ENCODE data around the gene MKNK2. TPM values are rescaled to one million over a fixed set of nuclear protein-coding genes. Genes with fewer than 3 reads are reported as not detected.

Gene MKNK2
- total RNA-seq, 1 donor from 2014 or later: 190 TPM

DNA sequence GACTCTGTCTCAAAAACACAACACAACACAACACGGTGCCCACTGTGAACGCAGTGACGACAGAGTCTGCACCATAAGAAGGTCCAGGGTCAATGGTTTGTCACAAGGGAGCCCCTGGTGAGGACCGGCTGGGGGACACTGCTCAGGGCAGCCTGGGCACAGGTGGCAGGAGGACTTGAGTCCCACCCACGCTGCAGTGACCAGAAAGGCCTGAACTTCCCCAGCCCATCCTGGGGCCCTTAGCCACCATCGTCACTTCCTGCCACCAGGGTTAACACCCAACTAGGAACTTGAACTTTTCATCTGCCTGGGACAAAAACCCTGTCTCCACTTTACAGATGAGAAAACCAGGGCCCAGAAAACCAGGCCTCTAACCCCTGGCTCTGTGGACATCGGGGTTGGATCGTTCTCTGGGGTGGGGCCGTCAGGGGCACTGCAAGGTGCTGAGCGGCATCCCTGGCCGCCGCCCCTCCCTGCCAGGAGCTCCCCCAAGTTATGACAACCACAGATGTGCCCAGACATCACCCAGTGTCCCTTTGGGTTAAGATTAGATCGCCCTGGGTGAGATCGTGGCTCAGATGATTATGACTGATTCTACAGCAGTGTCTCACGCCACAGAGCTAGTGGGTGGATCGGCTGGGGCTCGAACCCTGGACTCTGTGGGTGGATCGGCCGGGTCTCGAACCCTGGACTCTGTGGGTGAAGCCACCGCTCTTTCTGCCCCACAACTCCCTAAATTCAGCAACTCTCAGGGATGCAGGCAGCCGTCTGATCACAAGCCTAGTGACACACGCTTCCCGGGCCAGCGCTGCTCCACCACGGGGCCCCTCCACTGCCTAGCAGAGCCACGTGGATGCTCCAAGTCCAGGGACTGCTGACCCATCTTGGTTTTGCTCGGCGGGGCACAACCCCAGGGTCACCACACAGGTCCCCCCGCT lies 31.1 kb upstream of the MKNK2 start:
- intact Hi-C loops (cut with micrococcal nuclease): loop anchor here (2.0 to 5.0 kb wide), 3 partner anchors 13 to 65 kb away; partner anchors contain the start of genes BTBD2 and MKNK2

- intact Hi-C loops (cut with micrococcal nuclease): loop anchor here (5.0 kb wide), 1 partner anchor 63 kb away; the partner anchor contains the start of gene BTBD2
Observed at GRCh38 chr19:2080336-2080988, 29.4 kb upstream of the MKNK2 start.

DNA sequence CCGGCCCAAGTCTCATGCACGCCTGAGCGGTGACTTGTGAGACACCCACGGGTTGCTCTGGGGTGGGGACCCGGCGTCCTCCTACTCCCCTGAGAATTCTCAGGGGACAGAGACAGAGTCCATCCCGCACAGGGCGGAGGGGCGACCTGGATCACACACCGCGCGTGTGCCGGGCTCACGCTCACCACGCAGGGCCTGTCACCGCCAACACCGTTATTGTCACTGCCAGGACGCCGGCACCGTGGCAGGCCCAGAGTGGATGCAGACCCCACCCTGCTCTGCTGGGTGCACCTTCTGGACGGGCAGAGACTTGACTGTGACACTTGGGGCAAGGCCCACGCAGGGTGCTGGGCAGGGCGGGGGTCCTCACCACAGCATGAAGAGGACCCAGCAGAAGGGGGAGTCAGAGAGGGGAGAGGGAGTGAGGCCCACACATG lies 28.8 kb upstream of the MKNK2 start:
- intact Hi-C loops (cut with micrococcal nuclease): loop anchor here (5.0 kb wide), 1 partner anchor 63 kb away; the partner anchor contains the start of gene BTBD2

DNA sequence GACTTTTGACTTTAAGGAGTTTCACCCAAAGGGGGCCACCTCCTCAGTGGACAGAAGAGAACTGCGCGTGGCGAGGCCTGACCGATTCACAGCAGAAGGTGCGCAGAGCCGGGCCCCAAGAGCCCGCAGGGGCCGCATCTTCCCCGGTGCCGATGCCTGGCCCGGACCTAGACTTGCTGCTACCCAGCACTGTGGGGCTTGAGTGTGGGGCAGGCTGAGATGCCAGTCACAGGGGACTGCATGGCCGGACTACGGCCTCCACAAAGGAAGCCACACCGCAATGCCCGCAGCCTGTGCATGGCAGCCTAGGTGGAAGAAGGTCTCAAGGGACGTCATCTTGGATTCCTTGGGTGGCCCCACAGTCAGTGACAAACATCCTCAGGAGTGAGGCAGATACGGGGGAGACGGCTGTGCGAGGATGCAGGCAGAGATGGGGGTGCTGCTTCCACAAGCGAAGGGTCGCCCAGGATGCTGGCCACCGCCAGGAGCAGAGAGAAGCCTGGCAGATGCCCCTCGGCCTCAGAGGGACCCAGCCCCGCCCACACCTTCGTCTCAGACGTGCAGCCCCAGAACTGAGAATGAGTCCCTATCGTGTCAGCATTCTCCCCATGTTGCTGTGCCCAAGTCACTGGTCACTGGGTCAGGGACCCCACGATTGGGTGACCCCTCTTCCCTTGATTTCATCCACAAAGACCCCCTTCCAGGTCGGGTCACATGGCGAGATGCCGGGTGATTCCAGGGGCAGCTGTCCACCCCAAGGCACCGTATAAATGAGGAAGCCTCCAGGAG lies 28.2 kb upstream of the MKNK2 start:
- intact Hi-C loops (cut with micrococcal nuclease): no loop called here

GRCh38 chr19:2077833-2078619 lies 27.0 kb upstream of the MKNK2 start:
- intact Hi-C loops (cut with micrococcal nuclease): no loop called here

GRCh38 chr19:2077398-2077797 lies 26.4 kb upstream of the MKNK2 start:
- intact Hi-C loops (cut with micrococcal nuclease): no loop called here

DNA sequence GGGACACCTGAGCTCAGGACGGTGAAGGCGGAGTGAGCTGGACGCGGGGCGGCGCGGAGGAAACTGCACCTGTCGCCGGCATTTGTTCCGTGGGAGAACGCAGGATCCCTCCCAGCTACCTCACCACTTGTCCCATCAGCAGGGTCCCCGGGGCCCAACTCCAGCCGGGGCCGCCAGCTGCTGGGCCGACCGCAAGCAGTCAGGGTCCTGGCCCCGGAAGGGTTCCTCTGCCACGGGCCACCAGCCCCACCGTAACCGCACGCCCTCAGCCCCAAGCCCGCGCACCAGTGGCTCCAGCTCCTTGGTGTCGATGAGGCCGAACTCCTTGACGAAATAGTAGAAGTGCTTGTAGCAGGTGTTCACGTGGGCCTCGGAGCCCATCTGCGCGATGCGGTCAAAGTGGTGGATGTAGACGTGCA lies 25.5 kb upstream of the MKNK2 start:
- intact Hi-C loops (cut with micrococcal nuclease): no loop called here

GRCh38 chr19:2072757-2073551 lies 21.9 kb upstream of the MKNK2 start:
- intact Hi-C loops (cut with micrococcal nuclease): no loop called here

GRCh38 chr19:2070986-2071673 lies 20.1 kb upstream of the MKNK2 start:
- intact Hi-C loops (cut with micrococcal nuclease): no loop called here

GRCh38 chr19:2070436-2070827 lies 19.4 kb upstream of the MKNK2 start:
- intact Hi-C loops (cut with micrococcal nuclease): no loop called here

- intact Hi-C loops (cut with micrococcal nuclease): no loop called here
Observed at GRCh38 chr19:2064788-2065524, 13.9 kb upstream of the MKNK2 start.

GRCh38 chr19:2064395-2064787 lies 13.3 kb upstream of the MKNK2 start:
- intact Hi-C loops (cut with micrococcal nuclease): no loop called here

GRCh38 chr19:2063824-2064223 lies 12.8 kb upstream of the MKNK2 start:
- intact Hi-C loops (cut with micrococcal nuclease): no loop called here

GRCh38 chr19:2062770-2063169 lies 11.7 kb upstream of the MKNK2 start:
- intact Hi-C loops (cut with micrococcal nuclease): no loop called here

DNA sequence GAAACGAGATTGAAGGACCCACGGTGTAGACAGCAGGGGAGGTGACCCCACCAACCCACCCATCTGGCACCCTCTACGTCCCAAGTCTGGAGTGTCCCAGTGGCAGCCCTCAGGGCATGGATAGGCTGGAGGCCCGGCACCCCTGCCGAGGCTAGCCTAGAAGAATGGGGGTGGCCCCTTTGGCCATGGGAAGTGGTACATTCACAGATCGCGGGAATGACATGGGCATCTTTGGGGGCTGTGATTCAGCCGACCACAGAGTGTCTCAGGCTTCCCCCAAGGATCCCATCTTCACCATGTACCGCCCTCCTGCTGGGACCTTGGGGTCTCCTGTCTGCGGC lies 11.3 kb upstream of the MKNK2 start:
- intact Hi-C loops (cut with micrococcal nuclease): no loop called here

DNA sequence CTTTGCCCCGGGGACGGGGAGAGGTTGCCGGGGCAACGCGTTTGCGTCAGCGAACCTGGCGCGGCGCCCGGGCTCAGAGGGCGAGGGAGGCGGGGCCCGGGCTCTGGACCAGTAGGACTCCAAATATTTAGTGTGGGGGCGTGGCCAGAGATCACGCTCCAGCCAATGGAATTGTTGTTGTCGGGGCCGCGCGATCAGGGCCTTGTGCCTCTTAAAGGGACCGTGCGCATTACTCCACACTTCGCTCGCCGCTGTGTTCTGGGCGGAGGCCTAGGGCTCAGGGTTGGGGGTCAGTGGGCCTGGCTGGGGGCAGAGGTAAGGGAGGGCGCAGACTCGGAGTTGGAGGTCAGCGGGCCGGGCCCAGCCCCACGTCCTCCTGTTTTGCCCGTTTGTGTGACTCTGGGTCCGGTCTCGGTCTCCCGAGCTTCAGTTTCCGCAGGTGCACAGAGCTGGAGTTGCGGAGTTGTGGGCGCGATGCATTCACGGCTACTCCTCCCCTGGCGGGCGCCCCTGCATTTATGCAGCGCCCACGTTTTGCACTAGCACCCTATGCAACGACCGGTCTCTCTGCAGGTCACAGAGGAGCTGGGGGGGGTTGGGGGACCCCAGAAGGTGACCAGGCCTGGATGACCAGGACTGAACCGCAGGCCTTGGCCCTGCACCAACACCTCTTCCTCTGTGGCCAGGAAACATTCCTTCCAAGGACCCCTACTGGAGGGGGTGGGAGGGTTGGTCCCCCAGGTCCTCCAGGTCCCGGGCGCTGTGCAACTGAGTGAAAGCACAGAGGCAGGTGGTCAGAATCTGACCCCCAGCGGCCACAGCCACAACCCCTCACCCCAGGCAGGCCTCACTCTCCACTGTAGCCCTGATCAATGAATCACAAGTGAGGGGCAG lies 10.7 kb upstream of the MKNK2 start:
- intact Hi-C loops (cut with micrococcal nuclease): loop anchor here (1.0 to 2.0 kb wide), 2 partner anchors 10 to 35 kb away; partner anchors contain the start of genes IZUMO4, MKNK2 and MOB3A

DNA sequence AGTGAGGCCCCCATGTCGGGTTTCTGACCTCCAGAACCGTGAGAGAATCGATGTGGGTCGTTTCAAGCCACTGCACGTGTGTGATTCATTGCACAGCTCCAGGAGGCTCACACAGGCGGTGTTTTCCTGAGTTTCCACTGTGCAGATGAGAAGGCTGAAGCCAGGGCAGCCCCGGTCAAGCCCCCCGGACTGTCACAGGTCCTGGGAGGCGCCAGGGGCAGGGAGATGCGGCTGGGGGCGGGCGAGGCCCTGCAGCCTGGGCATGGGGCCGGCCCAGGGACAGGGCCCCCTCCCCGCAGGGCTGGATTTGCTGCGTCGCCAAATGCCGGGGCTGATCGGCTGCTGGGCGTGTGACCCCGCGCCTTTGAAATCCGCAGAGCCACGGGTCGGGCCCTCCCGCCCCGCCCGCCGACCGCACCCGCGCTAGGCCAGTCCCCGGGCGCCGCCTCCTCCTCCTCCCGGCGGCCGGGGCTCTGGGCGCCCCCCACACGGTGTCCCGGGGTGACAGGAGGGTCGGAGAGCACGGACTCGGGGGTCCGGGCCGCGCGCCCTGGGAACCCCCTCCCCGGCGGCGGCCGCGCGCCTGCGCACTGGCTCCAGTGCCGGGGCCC lies 9.9 kb upstream of the MKNK2 start:
- intact Hi-C loops (cut with micrococcal nuclease): loop anchor here (1.0 to 2.0 kb wide), 2 partner anchors 10 to 36 kb away; partner anchors contain the start of genes IZUMO4, MKNK2 and MOB3A

Data from T-helper 2 cell treated with Interferon-gamma antibody and Interleukin-4, amounts not matched to agents 100 ng/mL and 5 ng/mL, for 36 hours (primary cell).